ENCODE results near the gene C12orf57. TPM values are rescaled to one million over a fixed set of nuclear protein-coding genes. Genes with fewer than 3 reads are reported as not detected.

C12orf57 gene
- total and polyA plus RNA-seq, 5 donors, result 262 to 441 (median 281) TPM

DNA sequence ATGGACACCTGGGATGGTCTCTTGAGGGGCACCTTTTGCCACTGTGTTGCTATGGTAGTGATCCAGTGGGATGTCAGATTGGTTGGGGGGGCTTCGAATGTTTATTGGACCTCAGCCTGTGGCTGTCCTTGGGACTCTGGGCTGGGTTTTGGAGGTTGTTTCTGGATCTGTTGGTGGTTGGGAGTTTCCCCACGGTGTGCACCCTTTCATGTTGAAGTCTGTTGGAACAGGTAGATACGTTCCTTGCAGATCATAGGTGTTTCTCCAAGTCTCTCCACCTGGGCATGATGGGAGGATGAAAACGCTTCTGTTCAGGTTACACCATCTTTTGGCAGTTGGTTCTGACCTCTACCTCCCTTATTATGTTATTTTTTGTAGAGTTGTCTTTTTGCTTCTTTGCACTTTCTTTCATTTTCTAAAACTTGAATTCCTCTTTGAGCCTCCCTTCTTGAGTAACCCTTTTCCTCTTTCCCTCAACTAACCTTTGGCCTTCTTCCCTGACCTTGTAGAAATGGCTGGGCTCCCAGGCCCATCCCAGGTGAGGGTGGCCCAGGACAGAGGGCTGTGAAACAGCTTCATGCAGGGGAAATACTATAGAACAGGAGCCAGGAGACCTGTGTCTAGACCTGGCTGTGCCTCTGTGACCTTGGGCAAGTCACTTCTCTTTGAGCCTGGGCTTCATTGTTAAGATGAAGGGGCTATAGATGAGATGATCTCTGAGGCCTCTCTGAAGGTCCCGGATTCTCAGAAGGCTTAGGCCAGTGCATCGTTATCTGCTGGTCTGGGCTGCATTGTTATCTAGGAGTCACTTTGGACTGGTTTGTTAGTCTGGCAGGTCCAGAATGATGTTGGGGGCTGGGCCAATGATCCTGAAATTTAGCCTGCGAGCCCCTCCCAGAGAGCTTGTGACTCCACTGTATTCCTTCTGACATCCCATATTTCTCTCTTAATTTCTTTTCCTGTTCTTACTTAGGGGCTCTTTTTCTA lies 14.1 kb upstream of the C12orf57 start:
- intact Hi-C loops (cut with DNase I), result no loop called here
- peak in 2 of 3 donors; percentile 39 for DNase-seq
- H3K4me1 ChIP-seq (ENCODE audit: control insufficient read depth, insufficient read depth, low read length), result peaks cover 18% of the 10 kb centered on the region
- H3K9me3 ChIP-seq (ENCODE audit: control insufficient read depth, low read length), result no peaks in the 10 kb centered on the region
- H3K4me3 ChIP-seq (ENCODE audit: low read length), result peak overlapping the region; percentile 99
- WGBS, result 40% methylated on average over 7 of the region's 7 CpGs
- H3K27ac ChIP-seq (ENCODE audit: low read length), result peak overlapping the region; percentile 49
- H3K27me3 ChIP-seq (ENCODE audit: control insufficient read depth, insufficient read depth), result no peaks in the 10 kb centered on the region
- ATAC-seq, result no peak

DNA sequence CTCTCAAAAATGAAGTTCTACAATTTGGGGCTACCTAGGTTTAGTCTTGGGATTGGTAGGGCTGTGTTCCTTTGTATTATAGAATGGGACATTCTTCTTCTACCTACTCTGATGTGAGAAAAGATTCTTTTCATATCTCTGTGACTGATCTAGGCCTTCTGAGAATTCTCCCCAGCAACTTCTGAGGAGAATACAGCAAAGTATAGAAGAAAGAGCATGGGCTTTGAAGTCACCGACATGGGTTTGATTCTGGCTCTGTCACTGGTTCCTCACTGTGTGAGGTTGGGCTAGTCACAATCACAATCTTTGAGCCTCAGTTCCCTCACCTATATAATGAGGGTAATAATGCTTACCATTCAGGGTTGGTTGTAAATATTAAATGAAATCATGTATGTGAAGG lies 11.1 kb upstream of the C12orf57 start:
- Histone ChIP-seq H3K27me3 (ENCODE audit: control insufficient read depth, insufficient read depth) (no peaks in the 10 kb centered on the region), H3K27ac (ENCODE audit: low read length) (no peak overlapping the region), H3K4me1 (ENCODE audit: control insufficient read depth, insufficient read depth, low read length) (peaks cover 13% of the 10 kb centered on the region), H3K9me3 (ENCODE audit: control insufficient read depth, low read length) (no peaks in the 10 kb centered on the region), H3K4me3 (ENCODE audit: low read length) (no peak overlapping the region)
- ATAC-seq (no peak), DNase-seq (no peak)
- intact Hi-C loops (cut with DNase I), result no loop called here
- WGBS, result 42% methylated on average over 1 of the region's 1 CpG

DNA sequence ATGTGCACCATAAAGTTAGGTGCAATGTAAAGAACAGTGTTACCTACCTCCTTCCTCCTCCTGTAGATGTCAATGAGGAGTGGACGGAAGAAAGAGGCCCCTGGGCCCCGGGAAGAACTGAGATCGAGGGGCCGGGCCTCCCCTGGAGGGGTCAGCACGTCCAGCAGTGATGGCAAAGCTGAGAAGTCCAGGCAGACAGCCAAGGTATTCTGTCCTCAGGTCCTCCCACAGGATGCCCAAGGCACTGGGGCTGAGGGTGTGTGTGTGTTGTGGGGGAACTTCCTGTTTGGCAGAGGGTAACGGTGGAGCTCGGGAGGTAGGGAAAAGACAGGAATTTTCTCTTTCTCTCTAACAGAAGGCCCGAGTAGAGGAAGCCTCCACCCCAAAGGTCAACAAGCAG lies 9.7 kb upstream of the C12orf57 start:
- Histone ChIP-seq H3K4me1 (ENCODE audit: control insufficient read depth, insufficient read depth, low read length) (peaks cover 15% of the 10 kb centered on the region), H3K27ac (ENCODE audit: low read length) (peak overlapping the region; percentile 73), H3K4me3 (ENCODE audit: low read length) (no peak overlapping the region), H3K9me3 (ENCODE audit: control insufficient read depth, low read length) (no peaks in the 10 kb centered on the region), H3K27me3 (ENCODE audit: control insufficient read depth, insufficient read depth) (no peaks in the 10 kb centered on the region)
- 18% methylated on average over 8 of the region's 8 CpGs for WGBS
- DNase-seq (peak; percentile 72 to 83 (median 81)), ATAC-seq (peak; percentile 3 to 45)
- intact Hi-C loops (cut with DNase I), result no loop called here

DNA sequence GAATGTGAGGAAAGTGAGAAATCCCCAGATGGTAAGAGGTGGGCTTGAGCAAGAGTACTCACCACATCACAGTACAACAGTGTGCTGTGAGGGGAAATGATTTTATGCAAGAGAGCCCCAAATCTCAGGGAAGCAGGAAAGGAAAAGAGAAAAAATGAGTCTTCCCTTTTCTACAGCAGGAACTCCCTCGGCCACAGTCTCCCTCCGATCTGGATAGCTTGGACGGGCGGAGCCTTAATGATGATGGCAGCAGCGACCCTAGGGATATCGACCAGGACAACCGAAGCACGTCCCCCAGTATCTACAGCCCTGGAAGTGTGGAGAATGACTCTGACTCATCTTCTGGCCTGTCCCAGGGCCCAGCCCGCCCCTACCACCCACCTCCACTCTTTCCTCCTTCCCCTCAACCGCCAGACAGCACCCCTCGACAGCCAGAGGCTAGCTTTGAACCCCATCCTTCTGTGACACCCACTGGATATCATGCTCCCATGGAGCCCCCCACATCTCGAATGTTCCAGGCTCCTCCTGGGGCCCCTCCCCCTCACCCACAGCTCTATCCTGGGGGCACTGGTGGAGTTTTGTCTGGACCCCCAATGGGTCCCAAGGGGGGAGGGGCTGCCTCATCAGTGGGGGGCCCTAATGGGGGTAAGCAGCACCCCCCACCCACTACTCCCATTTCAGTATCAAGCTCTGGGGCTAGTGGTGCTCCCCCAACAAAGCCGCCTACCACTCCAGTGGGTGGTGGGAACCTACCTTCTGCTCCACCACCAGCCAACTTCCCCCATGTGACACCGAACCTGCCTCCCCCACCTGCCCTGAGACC lies 8.2 kb upstream of the C12orf57 start:
- DNase-seq, result peak; percentile 31 to 62 (median 61)
- intact Hi-C loops (cut with DNase I), result no loop called here
- no peak overlapping the region for H3K27ac ChIP-seq (ENCODE audit: low read length)
- no peaks in the 10 kb centered on the region for H3K27me3 ChIP-seq (ENCODE audit: control insufficient read depth, insufficient read depth)
- WGBS, result 43% methylated on average over 14 of the region's 14 CpGs
- H3K9me3 ChIP-seq (ENCODE audit: control insufficient read depth, low read length), result no peaks in the 10 kb centered on the region
- H3K4me1 ChIP-seq (ENCODE audit: control insufficient read depth, insufficient read depth, low read length), result peaks cover 5% of the 10 kb centered on the region
- ATAC-seq, result no peak
- H3K4me3 ChIP-seq (ENCODE audit: low read length), result no peak overlapping the region

DNA sequence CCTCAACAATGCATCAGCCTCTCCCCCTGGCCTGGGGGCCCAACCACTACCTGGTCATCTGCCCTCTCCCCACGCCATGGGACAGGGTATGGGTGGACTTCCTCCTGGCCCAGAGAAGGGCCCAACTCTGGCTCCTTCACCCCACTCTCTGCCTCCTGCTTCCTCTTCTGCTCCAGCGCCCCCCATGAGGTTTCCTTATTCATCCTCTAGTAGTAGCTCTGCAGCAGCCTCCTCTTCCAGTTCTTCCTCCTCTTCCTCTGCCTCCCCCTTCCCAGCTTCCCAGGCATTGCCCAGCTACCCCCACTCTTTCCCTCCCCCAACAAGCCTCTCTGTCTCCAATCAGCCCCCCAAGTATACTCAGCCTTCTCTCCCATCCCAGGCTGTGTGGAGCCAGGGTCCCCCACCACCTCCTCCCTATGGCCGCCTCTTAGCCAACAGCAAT lies 7.6 kb upstream of the C12orf57 start:
- no peak for ATAC-seq
- Histone ChIP-seq H3K4me1 (ENCODE audit: control insufficient read depth, insufficient read depth, low read length) (peaks cover 5% of the 10 kb centered on the region), H3K27ac (ENCODE audit: low read length) (no peak overlapping the region), H3K4me3 (ENCODE audit: low read length) (no peak overlapping the region), H3K27me3 (ENCODE audit: control insufficient read depth, insufficient read depth) (no peaks in the 10 kb centered on the region), H3K9me3 (ENCODE audit: control insufficient read depth, low read length) (no peaks in the 10 kb centered on the region)
- peak in 1 of 3 donors; percentile 25 for DNase-seq
- intact Hi-C loops (cut with DNase I), result no loop called here
- WGBS, result 81% methylated on average over 3 of the region's 3 CpGs

DNA sequence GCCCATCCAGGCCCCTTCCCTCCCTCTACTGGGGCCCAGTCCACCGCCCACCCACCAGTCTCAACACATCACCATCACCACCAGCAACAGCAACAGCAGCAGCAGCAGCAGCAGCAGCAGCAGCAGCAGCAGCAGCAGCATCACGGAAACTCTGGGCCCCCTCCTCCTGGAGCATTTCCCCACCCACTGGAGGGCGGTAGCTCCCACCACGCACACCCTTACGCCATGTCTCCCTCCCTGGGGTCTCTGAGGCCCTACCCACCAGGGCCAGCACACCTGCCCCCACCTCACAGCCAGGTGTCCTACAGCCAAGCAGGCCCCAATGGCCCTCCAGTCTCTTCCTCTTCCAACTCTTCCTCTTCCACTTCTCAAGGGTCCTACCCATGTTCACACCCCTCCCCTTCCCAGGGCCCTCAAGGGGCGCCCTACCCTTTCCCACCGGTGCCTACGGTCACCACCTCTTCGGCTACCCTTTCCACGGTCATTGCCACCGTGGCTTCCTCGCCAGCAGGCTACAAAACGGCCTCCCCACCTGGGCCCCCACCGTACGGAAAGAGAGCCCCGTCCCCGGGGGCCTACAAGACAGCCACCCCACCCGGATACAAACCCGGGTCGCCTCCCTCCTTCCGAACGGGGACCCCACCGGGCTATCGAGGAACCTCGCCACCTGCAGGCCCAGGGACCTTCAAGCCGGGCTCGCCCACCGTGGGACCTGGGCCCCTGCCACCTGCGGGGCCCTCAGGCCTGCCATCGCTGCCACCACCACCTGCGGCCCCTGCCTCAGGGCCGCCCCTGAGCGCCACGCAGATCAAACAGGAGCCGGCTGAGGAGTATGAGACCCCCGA lies 7.0 kb upstream of the C12orf57 start:
- Histone ChIP-seq H3K9me3 (ENCODE audit: control insufficient read depth, low read length) (no peaks in the 10 kb centered on the region), H3K4me3 (ENCODE audit: low read length) (peak overlapping the region; percentile 32), H3K27ac (ENCODE audit: low read length) (peak overlapping the region; percentile 77), H3K4me1 (ENCODE audit: control insufficient read depth, insufficient read depth, low read length) (peaks cover 5% of the 10 kb centered on the region), H3K27me3 (ENCODE audit: control insufficient read depth, insufficient read depth) (no peaks in the 10 kb centered on the region)
- ATAC-seq (peak; percentile 8), DNase-seq (peak; percentile 50 to 81 (median 68))
- intact Hi-C loops (cut with DNase I), result no loop called here
- 29% methylated on average over 36 of the region's 36 CpGs for WGBS

DNA sequence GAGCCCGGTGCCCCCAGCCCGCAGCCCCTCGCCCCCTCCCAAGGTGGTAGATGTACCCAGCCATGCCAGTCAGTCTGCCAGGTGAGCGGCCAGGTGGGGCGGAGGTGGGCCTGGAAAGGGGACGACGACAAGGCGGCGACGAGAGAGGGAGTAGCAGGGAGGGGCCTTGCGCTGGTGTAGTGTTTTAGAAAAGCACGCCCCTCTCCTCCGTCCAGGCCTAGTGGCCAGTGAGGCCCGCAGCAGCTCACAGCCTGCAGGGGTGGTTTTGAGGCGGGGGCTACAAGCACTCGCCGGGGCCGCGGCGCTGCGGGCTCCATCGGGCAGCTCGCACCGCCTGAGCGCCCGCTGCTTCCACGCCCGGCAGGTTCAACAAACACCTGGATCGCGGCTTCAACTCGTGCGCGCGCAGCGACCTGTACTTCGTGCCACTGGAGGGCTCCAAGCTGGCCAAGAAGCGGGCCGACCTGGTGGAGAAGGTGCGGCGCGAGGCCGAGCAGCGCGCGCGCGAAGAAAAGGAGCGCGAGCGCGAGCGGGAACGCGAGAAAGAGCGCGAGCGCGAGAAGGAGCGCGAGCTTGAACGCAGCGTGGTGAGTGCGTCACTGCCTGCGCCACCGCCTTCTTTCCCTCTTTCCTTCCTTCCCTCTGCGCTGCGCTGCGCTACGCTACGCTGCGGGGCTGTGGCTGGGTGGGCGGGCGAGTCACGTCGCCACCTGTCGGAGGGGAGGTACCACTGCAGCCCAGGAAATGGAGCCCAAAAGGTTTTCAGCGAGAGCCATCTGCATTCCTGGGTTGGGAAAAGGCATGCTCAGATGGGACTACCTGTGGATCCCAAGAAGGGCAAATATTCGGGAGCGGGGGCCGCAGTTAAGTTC lies 6.1 kb upstream of the C12orf57 start:
- H3K27me3 ChIP-seq (ENCODE audit: control insufficient read depth, insufficient read depth), result no peaks in the 10 kb centered on the region
- ATAC-seq (peak; percentile 86 to 90), DNase-seq (peak; percentile 95 to 97 (median 97))
- H3K9me3 ChIP-seq (ENCODE audit: control insufficient read depth, low read length), result no peaks in the 10 kb centered on the region
- under 1% methylated on average over 80 of the region's 80 CpGs for WGBS
- H3K27ac ChIP-seq (ENCODE audit: low read length), result peak overlapping the region; percentile 77
- H3K4me3 ChIP-seq (ENCODE audit: low read length), result peak overlapping the region; percentile 32
- peaks cover 5% of the 10 kb centered on the region for H3K4me1 ChIP-seq (ENCODE audit: control insufficient read depth, insufficient read depth, low read length)
- intact Hi-C loops (cut with DNase I), result loop anchor here in 1 of 4 donors (2.0 kb wide), 1 partner anchor 69 kb away; no protein-coding TSS in a partner anchor

DNA sequence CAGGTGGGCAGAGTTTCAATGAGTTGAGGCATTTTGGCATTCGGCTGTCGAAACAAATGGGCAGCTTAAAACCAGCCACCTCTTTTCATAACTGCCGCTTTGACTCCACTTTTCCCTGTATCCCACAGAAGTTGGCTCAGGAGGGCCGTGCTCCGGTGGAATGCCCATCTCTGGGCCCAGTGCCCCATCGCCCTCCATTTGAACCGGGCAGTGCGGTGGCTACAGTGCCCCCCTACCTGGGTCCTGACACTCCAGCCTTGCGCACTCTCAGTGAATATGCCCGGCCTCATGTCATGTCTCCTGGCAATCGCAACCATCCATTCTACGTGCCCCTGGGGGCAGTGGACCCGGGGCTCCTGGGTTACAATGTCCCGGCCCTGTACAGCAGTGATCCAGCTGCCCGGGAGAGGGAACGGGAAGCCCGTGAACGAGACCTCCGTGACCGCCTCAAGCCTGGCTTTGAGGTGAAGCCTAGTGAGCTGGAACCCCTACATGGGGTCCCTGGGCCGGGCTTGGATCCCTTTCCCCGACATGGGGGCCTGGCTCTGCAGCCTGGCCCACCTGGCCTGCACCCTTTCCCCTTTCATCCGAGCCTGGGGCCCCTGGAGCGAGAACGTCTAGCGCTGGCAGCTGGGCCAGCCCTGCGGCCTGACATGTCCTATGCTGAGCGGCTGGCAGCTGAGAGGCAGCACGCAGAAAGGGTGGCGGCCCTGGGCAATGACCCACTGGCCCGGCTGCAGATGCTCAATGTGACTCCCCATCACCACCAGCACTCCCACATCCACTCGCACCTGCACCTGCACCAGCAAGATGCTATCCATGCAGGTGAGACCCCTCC lies 5.2 kb upstream of the C12orf57 start:
- no peak overlapping the region for H3K4me3 ChIP-seq (ENCODE audit: low read length)
- no peaks in the 10 kb centered on the region for H3K9me3 ChIP-seq (ENCODE audit: control insufficient read depth, low read length)
- H3K4me1 ChIP-seq (ENCODE audit: control insufficient read depth, insufficient read depth, low read length), result peaks cover 5% of the 10 kb centered on the region
- peak overlapping the region; percentile 26 for H3K27ac ChIP-seq (ENCODE audit: low read length)
- 77% methylated on average over 32 of the region's 32 CpGs for WGBS
- H3K27me3 ChIP-seq (ENCODE audit: control insufficient read depth, insufficient read depth), result no peaks in the 10 kb centered on the region
- ATAC-seq (peak; percentile 0 to 4), DNase-seq (peak; percentile 46 to 77 (median 74))
- intact Hi-C loops (cut with DNase I), result loop anchor here in 1 of 4 donors (2.0 kb wide), 1 partner anchor 70 kb away; no protein-coding TSS in a partner anchor

DNA sequence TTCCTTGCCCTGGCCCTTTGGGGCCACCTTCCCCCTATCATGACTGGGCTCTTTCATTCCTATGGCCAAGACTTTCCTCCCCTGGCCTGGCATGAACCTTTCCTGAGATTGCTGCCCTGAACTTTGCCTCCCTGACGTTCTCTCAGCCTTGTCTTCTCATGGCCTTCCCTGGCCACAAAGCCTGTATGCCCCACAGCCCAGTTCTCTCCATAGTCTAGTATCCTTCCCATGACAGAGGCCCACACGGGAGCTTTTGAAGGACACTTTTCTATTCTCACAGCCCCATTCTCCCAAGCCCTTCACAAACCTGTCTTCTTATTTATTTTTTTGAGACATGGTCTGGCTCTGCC lies 4.7 kb upstream of the C12orf57 start:
- no peak overlapping the region for H3K4me3 ChIP-seq (ENCODE audit: low read length)
- peaks cover 2% of the 10 kb centered on the region for H3K4me1 ChIP-seq (ENCODE audit: control insufficient read depth, insufficient read depth, low read length)
- no peaks in the 10 kb centered on the region for H3K9me3 ChIP-seq (ENCODE audit: control insufficient read depth, low read length)
- 76% methylated on average over 2 of the region's 2 CpGs for WGBS
- no peak overlapping the region for H3K27ac ChIP-seq (ENCODE audit: low read length)
- H3K27me3 ChIP-seq (ENCODE audit: control insufficient read depth, insufficient read depth), result no peaks in the 10 kb centered on the region
- DNase-seq (no peak), ATAC-seq (no peak)
- intact Hi-C loops (cut with DNase I), result loop anchor here in 1 of 4 donors (2.0 kb wide), 1 partner anchor 70 kb away; no protein-coding TSS in a partner anchor
